ENCODE results near the gene COQ9. TPM values are rescaled to one million over a fixed set of nuclear protein-coding genes. Genes with fewer than 3 reads are reported as not detected.

The COQ9 gene
- total RNA-seq, 1 experiment from 2014 or later: 67.4 TPM

DNA sequence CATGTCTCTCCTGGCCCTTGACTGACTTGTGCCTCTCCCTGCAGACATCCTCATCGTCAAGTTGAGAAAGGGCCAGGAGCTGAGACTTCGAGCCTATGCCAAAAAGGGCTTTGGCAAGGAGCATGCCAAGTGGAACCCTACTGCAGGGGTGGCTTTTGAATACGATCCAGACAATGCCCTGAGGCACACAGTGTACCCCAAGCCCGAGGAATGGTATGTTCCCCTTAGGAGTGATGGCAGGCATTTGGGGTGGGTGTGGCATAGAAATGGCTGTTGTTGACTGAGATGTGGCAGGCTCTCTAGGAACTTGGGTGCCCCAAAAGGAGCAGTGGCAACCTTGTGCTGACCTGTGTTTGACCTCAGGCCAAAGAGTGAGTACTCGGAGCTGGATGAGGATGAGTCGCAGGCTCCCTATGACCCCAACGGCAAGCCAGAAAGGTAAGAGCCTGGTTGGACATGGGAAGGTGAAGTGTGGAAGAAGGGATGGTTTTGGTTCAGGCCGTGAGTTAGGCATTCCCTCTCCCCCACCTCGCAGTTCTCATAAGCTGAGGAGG lies 22.7 kb downstream of the COQ9 start:
- intact Hi-C loops (cut with micrococcal nuclease): no loop called here
- Histone ChIP-seq H4K20me1 (ENCODE audit: low read length) (no peaks in the 10 kb centered on the region), H3K9me2 (replicated peaks; ENCODE audit: low read length) (no peaks in the 10 kb centered on the region), H3K4me1 (ENCODE audit: insufficient read depth, low read length) (no peaks in the 10 kb centered on the region), H3F3A (ENCODE audit: low read length, unreplicated experiment) (no peaks in the 10 kb centered on the region), H3K9ac (ENCODE audit: low read length) (no peak overlapping the region), H3K9me3 (ENCODE audit: low read length) (no peaks in the 10 kb centered on the region), H3K36me3 (ENCODE audit: low read depth, low read length) (peaks cover 43% of the 10 kb centered on the region; the same call in 1 of the 2 replicates), H3K27ac (ENCODE audit: low read length) (no peak overlapping the region), H2AFZ (ENCODE audit: low read length) (no peak overlapping the region), H3K4me3 (ENCODE audit: low read length) (no peak overlapping the region), H3K79me2 (ENCODE audit: low read length) (peaks cover 6% of the 10 kb centered on the region; the same call in 1 of the 2 replicates), H3K4me2 (ENCODE audit: low read length) (no peak overlapping the region), H3K27me3 (ENCODE audit: low read length) (no peaks in the 10 kb centered on the region)
- ChIA-PET CTCF (no interaction called here), POLR2A (ENCODE audit: unreplicated experiment) (no interaction called here)
- ATAC-seq: no peak
- DNase-seq: no peak
- BruUV-seq (replicated peaks): no TSS peak
- no peak for TF ChIP-seq EZH2 (IDR thresholded peaks at IDR 0.05; ENCODE audit: low read length, unreplicated experiment)
- TF ChIP-seq, protein P1, sequence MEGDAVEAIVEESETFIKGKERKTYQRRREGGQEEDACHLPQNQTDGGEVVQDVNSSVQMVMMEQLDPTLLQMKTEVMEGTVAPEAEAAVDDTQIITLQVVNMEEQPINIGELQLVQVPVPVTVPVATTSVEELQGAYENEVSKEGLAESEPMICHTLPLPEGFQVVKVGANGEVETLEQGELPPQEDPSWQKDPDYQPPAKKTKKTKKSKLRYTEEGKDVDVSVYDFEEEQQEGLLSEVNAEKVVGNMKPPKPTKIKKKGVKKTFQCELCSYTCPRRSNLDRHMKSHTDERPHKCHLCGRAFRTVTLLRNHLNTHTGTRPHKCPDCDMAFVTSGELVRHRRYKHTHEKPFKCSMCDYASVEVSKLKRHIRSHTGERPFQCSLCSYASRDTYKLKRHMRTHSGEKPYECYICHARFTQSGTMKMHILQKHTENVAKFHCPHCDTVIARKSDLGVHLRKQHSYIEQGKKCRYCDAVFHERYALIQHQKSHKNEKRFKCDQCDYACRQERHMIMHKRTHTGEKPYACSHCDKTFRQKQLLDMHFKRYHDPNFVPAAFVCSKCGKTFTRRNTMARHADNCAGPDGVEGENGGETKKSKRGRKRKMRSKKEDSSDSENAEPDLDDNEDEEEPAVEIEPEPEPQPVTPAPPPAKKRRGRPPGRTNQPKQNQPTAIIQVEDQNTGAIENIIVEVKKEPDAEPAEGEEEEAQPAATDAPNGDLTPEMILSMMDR (conservative IDR thresholded peaks at IDR 0.05; ENCODE audit: low read depth, low read length): no peak
- no peak for TF ChIP-seq EZH2phosphoT487 (IDR thresholded peaks at IDR 0.05; ENCODE audit: borderline replicate concordance, low read length)

DNA sequence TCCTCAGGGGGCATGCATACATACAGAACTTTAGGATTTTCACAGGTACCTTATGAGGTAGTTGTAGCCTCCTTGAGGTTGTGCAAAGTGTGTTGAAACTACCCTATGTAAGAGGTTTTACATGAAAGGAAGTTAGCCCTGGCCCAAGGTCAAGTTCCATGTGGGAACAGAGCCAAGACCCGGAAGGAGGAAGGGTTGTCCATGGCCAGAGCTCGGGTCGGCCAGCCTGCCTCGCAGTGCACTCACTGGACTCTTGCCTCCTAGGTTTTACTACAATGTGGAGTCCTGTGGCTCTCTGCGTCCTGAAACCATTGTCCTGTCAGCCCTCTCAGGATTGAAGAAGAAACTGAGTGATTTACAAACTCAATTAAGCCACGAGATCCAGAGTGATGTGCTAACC lies 23.4 kb downstream of the COQ9 start:
- DNase-seq (no peak), ATAC-seq (no peak)
- Histone ChIP-seq H3K27ac (ENCODE audit: low read length) (no peak overlapping the region), H3K4me3 (ENCODE audit: low read length) (no peak overlapping the region), H4K20me1 (ENCODE audit: low read length) (no peaks in the 10 kb centered on the region), H3K4me2 (ENCODE audit: low read length) (no peak overlapping the region), H2AFZ (ENCODE audit: low read length) (no peak overlapping the region), H3K4me1 (ENCODE audit: insufficient read depth, low read length) (no peaks in the 10 kb centered on the region), H3F3A (ENCODE audit: low read length, unreplicated experiment) (no peaks in the 10 kb centered on the region), H3K79me2 (ENCODE audit: low read length) (no peaks in the 10 kb centered on the region), H3K27me3 (ENCODE audit: low read length) (no peaks in the 10 kb centered on the region), H3K36me3 (ENCODE audit: low read depth, low read length) (peaks cover 39% of the 10 kb centered on the region; the same call in 1 of the 2 replicates), H3K9me3 (ENCODE audit: low read length) (no peaks in the 10 kb centered on the region), H3K9me2 (replicated peaks; ENCODE audit: low read length) (no peaks in the 10 kb centered on the region), H3K9ac (ENCODE audit: low read length) (no peak overlapping the region)
- ChIA-PET CTCF (no interaction called here), POLR2A (ENCODE audit: unreplicated experiment) (no interaction called here)
- BruUV-seq (replicated peaks): no TSS peak
- intact Hi-C loops (cut with micrococcal nuclease): no loop called here
- TF ChIP-seq EZH2 (IDR thresholded peaks at IDR 0.05; ENCODE audit: low read length, unreplicated experiment): no peak
- no peak for TF ChIP-seq EZH2phosphoT487 (IDR thresholded peaks at IDR 0.05; ENCODE audit: borderline replicate concordance, low read length)
- TF ChIP-seq, protein P1 (conservative IDR thresholded peaks at IDR 0.05; ENCODE audit: low read depth, low read length): no peak

DNA sequence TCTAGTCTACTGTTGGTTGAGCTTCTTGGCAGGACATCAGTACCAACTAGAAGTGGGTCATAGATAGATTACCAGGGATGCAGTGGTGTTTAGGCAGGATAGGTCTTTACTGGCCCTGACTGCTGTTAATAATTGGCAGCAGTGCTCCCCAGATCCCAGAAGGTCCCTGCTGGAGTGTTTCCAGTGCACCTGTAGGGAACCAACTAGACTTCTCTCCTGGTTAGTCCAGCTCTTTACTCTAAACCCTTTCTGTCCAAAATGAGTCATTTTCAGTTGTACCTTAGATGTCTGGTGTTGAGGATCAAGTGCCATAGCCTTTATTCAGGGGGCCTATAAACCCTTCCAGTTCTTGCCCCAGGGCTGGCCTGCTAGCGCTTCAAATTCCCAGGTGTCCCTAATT lies 23.9 kb downstream of the COQ9 start:
- Histone ChIP-seq H4K20me1 (ENCODE audit: low read length) (no peaks in the 10 kb centered on the region), H2AFZ (ENCODE audit: low read length) (no peak overlapping the region), H3K79me2 (ENCODE audit: low read length) (no peaks in the 10 kb centered on the region), H3K36me3 (ENCODE audit: low read depth, low read length) (peaks cover 34% of the 10 kb centered on the region; the same call in 1 of the 2 replicates), H3K27ac (ENCODE audit: low read length) (no peak overlapping the region), H3K4me2 (ENCODE audit: low read length) (no peak overlapping the region), H3K9me2 (replicated peaks; ENCODE audit: low read length) (no peaks in the 10 kb centered on the region), H3K9ac (ENCODE audit: low read length) (no peak overlapping the region), H3K4me1 (ENCODE audit: insufficient read depth, low read length) (no peaks in the 10 kb centered on the region), H3K27me3 (ENCODE audit: low read length) (no peaks in the 10 kb centered on the region), H3K4me3 (ENCODE audit: low read length) (no peak overlapping the region), H3F3A (ENCODE audit: low read length, unreplicated experiment) (no peaks in the 10 kb centered on the region), H3K9me3 (ENCODE audit: low read length) (no peaks in the 10 kb centered on the region)
- ChIA-PET POLR2A (ENCODE audit: unreplicated experiment) (no interaction called here), CTCF (no interaction called here)
- DNase-seq (no peak), ATAC-seq (no peak)
- no TSS peak for BruUV-seq (replicated peaks)
- intact Hi-C loops (cut with micrococcal nuclease): no loop called here
- TF ChIP-seq, protein P1 (conservative IDR thresholded peaks at IDR 0.05; ENCODE audit: low read depth, low read length): no peak
- no peak for TF ChIP-seq EZH2phosphoT487 (IDR thresholded peaks at IDR 0.05; ENCODE audit: borderline replicate concordance, low read length)
- TF ChIP-seq EZH2 (IDR thresholded peaks at IDR 0.05; ENCODE audit: low read length, unreplicated experiment): no peak
